Mucosa of gallbladder (tissue), 1 donor: ENCODE measurements around the gene ACCSL. TPM values are rescaled to one million over a fixed set of nuclear protein-coding genes. Genes with fewer than 3 reads are reported as not detected.

ENCODE experiments used
- DNase-seq: peaks from one replicate; pipeline ENCODE4 v3.0.0-alpha.2; 2020; ENCODE audit warnings: low spot score
- total RNA-seq: library from RNA; stranded (reverse); gene quantifications from one replicate; pipeline ENCODE4 v1.2.1, GENCODE V29; 2021
- donor health status: DM: no; HTN: no; CAD: no.

ACCSL gene
- total RNA-seq, 1 donor from 2014 or later, result not detected

DNA sequence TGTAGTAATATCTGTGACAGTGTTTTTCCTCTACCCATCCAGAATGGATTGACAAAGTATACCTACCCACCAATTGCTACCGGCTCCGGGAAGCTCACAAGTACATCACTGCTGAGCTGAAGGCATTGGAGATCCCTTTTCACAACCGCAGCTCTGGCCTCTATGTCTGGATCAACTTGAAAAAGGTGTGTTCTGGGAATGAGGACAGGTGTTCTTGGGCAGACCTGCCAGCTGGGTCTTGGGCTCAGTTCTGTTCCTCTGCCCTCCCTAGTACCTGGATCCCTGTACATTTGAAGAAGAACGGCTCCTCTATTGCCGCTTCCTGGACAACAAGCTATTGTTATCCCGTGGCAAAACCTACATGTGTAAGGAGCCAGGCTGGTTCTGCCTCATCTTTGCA is 10.5 kb downstream of the ACCSL start:
- no peak for DNase-seq

DNA sequence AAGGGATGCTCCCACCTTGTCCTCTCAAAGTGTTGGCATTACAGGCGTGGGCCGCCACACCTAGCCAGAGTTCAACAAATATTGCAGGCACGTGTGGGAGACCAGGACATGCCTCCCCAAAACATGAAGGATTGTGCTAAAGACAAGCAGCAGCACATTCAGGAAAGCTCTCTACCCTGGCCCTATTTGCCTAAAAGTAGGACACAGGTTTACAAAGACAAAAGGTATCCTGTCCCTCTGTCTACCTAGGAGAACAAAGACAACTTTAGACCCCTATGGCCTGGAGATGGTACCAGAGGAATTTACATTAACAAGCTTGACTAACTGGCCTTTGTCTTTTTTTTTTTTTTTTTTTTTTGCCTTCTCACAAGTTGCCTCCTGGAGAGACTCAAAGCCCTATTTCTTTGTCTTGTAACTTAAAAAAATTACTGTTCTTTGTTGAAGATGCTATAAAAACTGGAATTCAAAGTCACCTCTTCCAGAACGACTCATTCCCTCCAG is 17.4 kb downstream of the ACCSL start:
- DNase-seq, result no peak

DNA sequence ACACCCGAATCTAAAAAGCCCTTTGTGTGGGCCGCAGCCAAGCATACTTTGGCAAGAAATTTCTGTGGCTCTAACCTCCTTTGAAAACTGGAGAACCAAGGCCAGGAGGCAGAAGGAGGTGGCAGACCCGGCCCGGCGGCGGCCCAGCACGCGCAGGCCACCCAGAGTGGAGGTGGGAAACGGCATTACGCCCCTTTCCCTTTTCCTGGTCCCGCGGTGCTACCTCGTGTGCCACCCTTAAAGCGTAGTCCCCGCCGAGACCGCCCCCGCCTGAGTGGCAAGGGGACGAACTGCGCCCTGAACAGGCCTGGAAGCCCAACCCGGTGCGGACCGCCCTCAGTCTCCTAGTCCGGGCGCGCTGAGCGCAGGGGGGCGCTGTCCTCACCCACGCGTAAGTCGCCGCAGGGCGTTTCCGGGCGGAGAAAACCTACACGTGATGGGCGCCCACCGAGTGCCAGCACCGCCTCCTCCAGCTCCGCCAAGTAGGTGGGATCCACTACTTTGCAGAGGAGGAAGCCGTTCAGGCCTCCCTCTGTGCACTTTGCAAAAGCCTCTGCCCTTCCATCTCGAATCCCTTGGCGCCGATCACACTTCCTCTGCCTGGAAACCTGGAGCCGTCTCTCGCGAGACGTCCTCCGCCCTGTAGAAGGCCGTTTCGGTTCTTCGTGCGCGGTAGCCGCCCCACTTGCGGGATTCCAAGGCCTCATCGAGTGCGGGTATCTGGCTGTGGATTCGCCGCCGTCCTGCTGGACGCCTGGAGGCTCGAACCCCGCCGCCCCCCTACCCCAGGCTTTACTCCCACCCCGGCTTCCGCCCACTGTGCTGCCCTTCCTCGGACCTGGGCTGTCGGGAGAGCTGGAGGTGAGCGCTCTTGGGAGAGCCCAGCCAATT is 18.3 kb downstream of the ACCSL start, which contains the start of gene ACCS:
Gene ACCS (plus strand): TSS at position 430 of the 891 bp plus-strand sequence. CDS start 1,358 bp downstream, outside the sequence.
- DNase-seq, result peak; percentile 96

DNA sequence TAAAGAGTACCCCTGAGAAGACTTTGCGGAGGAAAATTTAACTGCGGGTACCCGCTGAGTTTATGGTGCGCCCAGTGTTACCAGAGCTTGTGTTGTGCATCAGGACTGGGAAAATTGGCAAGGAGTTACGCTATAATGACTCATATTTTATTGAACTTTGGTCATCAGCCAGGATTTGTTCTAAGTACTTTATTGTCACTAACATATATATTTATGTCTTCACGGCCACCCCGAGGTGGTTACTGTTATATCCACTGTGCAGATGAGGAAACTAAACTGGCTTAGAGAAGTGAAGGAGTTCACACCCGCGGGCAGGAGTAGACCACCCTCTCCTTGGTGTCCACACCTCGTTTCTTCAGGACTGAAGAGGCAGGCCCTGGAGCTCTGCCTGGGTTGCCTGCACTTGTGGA is 19.0 kb downstream of the ACCSL start:
- DNase-seq, result no peak

DNA sequence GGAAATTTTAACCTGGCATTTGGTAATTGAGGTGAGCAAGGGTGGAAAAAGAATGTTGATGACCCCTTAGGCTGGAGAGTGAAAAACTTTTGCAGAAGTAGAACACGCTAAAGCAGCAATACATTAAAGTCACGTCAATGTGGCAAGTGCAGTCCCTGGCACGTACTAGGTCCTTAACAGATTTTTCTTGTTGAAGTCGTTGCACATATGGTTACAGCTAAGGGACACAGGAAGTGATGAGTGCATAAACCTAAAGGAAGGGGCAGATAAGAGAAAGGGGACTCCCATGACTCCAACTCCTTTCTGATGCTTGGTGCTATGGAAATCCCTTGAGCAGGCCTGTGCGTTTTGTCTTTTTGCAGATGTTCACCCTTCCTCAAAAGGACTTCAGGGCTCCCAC is 19.5 kb downstream of the ACCSL start:
- no peak for DNase-seq

DNA sequence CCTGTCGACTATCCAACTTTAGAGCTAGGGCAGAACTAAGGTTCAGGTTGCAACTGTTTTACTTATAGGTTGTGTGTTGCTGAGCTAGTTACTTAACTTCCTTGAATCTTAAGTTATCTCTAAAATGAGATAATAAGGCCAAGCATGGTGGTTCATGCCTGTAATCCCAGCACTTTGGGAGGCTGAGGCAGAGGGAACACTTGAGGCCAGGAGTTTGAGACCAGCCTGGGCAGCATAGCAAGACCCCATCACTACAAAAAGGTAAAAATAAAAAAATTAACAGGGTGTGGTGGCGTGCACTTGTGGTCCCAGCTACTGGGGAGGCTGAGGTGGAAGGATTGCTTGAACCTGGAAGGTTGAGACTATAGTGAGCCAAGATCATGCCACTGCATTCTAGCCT is 20.4 kb downstream of the ACCSL start:
- no peak for DNase-seq

DNA sequence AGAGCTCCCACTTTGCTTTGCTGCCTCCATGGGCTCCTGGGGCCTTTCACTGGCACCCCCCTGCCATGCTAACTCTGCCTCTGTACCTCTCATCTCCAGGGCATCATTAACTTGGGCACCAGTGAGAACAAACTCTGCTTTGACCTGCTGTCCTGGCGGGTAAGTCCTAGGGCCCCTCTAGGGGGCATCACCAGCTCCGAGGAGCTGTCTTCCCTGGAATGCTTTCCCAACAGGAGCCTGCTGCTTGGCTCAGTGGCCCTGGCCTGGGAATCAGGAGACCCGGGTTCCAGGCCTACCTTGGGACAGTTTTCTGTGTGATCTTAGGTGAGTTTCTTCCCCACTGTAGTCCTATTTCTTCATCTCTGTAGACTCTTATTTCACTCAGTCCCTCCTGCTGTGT is 23.4 kb downstream of the ACCSL start:
- DNase-seq, result no peak

DNA sequence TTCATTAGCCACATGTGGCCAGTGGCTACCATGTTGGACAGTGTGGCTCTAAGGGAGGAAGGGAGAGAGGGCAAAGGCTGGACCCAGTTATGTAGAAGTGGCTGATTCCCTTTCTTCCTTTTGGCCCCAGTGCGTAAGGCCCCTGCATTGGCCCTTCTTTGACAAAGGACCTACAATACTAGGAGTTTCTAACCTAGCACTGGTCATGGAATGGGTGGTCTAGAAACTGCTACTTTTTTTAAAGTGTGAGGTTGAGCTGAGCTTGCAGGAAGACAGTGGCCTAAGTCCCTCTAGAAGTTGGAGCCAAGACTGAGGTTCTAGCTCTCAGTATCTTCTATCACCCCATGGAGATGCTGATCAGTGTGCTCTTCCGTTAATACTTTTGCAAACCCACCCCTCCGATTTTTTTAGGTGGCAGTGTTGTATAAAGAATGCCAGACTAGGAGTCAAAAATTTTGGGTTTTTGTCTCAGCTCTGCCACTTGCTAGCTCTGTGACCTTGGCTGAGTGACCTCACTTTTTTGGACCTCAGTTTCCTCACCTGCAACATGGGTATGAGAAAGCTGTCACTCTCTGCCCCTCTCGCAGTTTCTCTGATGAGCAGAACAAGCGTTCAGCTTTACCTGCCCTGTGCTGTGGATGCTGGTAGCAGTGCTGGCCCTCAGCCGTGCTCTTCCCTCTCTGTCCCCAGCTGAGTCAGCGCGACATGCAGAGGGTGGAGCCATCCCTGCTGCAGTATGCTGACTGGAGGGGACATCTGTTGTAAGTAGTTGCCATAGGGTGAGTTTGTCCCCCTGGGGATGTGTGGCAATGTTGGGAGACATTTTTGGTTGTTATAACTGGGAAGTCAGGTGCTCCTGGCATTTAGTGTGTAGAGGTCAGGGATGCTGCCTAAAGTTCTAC is 25.2 kb downstream of the ACCSL start:
- DNase-seq, result no peak

DNA sequence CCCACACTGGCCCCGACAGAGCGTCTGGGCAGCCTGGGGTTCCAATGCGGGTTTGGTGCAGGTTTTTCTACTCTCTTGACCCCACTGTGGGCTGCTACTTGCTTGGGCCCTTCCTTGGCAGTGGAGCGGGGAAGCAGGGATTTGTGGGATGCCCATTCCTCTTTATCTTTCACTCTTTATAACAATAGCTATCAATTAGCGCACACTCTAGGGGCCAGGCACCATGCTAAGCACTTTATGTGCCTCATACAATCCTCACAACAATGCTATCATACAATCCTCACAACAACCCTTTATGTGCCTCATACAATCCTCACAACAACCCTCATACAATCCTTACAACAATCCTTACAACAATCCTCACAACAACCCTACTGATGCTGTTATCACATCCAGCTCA is 31.0 kb downstream of the ACCSL start:
- DNase-seq, result no peak

DNA sequence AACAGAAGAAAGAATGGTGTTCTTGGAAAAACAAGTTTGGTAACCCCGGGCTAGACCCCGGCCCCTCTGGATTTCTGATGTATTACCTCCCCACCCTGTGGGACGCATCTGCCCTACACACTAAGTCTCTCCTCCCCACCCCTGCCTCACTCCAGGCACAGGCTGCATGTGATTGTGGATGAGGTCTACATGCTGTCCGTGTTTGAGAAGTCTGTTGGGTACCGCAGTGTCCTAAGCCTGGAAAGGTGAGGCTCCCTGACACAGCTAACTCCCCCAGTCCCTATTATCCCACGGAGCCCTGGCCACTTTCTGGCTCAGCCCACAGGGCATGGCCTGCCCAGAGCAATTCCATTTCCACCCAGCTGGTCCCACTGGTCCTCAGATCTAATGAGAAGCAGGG is 31.6 kb downstream of the ACCSL start:
- DNase-seq, result no peak

DNA sequence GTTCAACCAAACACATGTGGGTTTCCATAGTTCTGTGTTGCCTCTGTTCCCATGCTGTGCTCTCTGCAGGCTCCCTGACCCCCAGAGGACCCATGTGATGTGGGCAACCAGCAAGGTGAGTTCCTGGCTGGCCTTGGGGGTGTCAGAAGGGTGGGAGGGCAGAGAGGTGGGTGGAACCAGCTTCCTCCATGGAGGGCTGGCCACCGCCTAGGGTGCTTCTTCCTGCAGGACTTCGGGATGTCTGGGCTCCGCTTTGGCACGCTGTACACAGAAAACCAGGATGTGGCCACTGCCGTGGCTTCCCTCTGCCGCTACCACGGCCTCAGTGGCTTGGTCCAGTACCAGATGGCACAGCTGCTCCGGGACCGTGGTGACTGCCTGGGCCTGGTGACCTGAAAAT is 33.2 kb downstream of the ACCSL start:
- no peak for DNase-seq

DNA sequence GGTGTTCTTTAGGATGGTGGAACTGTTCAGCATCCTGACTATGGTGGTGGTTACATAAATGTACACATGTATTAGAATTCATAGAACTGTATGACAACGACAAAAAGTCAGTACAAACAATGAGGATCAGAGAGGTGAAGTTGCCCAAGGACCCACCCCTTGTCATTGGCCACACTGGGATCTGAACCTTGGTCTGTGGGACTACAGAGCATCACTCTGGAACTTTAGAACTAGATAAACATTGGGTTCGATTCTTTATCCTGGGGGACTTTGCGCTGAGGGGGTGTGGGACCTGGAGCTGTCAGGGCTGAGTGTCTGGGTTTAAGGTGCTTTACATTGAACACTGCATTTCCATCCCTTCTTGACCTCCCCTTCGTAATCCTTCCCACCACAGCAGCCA is 34.9 kb downstream of the ACCSL start:
- no peak for DNase-seq

DNA sequence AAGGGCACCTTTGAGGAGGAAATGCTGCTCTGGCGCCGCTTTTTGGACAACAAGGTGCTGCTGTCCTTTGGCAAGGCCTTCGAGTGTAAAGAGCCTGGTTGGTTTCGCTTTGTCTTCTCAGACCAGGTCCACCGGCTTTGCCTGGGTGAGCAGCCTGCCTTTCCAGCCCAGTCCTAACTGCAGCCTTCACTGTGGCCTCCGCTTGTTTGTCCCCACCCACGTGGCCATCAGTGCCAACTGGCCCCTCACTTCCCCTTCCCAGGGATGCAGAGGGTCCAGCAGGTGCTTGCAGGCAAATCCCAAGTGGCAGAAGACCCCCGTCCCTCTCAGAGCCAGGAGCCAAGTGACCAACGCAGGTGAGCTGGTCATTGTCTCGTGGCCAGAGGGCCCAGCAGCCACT is 35.7 kb downstream of the ACCSL start:
- no peak for DNase-seq

DNA sequence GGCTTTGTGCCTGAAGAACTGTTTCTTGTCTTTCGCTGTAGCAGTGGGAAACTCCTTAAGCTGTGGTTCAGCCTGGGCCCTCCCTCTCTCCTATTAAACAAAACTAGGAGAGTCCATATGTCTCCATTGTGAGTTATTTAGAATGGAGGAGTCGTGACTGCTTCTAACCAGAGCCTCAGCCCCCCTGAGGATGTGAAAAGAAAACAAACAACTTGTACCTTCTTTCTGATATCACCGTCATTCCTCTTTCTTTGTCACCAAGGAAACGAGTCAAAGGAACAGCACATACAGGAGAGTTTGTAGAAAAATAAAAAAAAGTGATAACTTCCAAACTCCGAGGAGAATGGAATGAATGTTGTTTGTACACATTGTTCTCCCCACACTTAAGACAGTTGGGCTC is 36.1 kb downstream of the ACCSL start:
- DNase-seq, result no peak

DNA sequence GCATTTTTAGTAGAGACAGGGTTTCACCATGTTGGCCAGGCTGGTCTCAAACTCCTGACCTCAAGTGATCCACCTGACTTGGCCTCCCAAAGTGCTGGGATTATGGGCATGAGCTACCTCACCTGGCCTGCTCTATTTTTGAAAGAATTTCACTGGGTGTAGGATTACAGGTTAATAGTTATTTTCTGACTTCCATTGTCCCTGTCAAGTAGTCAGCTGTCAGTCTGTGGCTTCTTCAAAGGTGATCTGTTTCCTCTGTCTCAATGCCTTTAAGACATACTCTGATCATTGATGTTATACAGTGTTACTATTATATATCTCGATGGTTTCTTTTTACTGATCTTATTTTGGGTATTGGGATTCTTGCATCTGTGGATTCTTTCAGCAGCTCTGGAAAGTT is 37.5 kb downstream of the ACCSL start:
- no peak for DNase-seq

DNA sequence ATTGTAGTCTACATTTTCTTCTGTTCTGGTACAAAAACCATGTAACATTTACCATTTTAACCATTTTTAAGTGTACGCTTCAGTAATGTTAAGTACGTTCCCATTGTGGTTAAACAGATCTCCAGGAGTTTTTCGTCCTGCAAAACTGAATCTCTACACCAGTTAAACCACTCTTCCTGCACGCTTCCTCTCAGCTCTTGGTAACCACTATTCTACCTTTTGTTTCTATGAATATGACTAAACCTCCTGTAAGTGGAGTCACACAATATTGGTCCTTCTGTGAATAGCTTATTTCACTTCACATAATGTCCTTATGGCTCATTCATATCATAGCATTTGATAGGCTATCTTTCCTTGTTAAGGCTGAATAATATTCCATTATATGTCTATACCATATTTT is 40.6 kb downstream of the ACCSL start:
- no peak for DNase-seq

DNA sequence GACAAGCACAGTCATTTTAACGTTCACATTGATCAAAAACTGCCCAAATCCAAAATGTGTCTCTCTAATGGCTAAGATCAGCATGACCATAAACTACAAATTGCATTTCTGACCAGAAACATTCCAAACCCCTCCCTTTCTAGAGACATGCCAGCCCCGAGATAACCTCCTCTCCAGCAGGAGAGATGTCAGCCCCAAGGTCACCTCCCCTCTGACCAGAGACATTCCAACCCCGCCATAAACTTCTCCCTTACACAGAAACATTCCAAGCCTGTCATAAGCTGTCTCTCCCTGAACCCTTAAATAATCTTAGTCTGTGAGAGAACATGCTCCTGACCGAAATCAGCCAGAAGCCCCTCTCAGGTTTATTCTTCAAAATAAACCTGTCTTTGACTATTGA is 41.1 kb downstream of the ACCSL start:
- no peak for DNase-seq

DNA sequence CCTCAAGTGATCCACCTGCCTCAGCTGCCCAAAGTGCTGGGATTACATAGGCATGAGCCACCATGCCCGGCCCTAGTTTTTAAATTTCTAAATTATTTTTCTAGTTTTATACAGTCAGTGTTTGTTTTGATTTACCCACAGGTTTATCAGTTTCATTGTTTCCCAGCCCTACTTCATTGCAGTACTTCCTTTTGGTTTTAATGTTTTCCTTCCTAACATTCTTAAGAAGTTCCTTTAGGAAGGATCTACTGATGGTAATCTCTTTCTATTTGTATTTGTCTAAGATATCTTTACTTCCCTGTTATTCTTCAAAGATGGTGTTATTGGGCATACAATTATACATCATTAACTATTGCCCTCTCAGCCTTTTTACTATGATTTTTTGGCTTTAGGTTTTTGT is 42.8 kb downstream of the ACCSL start:
- DNase-seq, result no peak

DNA sequence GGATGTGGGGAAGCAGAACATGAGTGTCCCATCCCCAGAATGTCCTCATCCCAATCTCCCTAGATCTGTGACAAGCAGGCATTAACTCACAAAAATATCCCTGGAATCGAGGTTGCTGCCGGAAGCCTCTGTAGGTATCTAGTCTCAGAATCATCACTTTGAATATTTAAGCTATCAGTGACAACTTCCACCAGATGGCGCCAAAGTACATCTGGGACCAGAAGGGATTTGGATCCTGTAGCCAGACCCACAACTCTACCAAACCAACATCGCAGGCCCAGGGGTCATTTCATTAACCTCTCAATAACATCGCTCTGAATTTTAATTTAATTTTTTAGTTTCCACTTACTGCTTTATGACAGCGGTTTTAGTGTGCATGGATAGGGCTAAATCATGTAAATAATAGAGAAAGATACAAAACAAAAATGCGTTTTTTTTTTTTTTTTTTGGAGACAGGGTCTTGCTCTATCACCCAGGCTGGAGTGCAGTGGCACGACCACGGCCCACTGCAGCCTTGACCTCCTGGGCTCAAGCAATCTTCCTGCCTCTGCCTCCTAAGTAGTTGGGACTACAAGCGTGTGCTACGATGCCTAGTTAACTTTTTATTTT is 46.6 kb downstream of the ACCSL start:
- DNase-seq, result peak; percentile 85

DNA sequence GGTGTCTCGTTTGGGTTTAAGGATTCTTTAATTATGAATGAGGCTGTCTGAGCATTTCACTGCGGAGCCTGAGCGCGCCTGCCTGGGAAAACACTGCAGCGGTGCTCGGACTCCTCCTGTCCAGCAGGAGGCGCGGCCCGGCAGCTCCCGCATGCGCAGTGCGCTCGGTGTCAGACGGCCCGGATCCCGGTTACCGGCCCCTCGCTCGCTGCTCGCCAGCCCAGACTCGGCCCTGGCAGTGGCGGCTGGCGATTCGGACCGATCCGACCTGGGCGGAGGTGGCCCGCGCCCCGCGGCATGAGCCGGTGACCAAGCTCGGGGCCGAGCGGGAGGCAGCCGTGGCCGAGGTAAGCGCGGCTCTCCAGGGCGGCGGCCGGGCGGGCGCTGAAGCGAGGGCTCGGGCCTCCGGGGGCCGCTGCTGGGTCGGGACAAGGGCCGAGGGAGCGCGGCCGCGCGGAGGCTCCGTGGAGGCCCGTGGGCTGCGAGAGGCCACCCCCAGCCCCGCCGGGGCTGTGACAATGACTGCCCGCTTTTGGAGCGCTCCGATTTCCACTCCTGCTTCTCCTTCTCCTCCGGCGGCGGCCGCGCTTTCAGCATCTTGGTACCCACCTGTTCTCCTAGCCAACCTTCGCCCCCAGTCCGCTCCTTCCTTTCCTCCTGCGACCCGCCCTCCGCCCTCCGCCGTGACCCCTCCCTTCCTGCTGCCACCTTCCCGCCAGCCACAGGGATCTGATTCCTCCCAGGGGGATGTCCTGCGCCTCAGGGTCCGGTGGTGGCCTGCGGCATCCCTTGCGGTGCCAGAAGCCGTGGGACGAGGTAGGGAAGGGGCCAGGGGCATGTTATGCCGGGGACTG is 48.0 kb downstream of the ACCSL start, which contains the start of gene EXT2:
Gene EXT2 (plus strand): TSS at position 173 of the 854 bp plus-strand sequence. CDS start 12,035 bp downstream, outside the sequence.
- peak; percentile 90 for DNase-seq
